WI38 (cell line): ENCODE data around the gene BANF2.

ENCODE experiments used
- H3K4me3 ChIP-seq: 2 replicates; pipeline ENCODE4 v1.5.1; 2011; ENCODE audit warnings: low read depth, mild to moderate bottlenecking, control low read depth, low read length
- TF ChIP-seq, protein P1 (sequence below): IDR thresholded peaks from 2 replicates; pipeline ENCODE4 v1.5.1; 2012; ENCODE audit warnings: low read depth, mild to moderate bottlenecking, control low read depth, low read length

BANF2 gene

DNA sequence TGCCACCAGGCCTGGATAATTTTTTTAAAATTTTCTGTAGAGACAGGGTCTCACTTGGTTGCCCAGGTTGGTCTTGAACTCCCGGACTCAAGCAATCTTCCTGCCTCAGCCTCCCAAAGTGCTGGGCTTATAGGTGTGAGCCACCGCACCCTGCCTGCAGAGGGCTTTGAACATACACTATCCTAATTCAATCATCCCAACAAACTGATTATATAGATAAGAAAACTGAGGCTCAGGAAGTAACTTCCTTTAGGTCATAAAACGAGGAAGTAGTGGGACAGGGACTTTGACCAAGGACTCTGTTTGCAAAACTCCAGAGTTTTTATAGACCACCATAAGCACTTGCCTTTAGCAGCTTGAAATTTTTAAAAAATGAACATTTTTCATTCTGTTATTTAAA is 5.0 kb upstream of the BANF2 start:
- TF ChIP-seq, protein P1, sequence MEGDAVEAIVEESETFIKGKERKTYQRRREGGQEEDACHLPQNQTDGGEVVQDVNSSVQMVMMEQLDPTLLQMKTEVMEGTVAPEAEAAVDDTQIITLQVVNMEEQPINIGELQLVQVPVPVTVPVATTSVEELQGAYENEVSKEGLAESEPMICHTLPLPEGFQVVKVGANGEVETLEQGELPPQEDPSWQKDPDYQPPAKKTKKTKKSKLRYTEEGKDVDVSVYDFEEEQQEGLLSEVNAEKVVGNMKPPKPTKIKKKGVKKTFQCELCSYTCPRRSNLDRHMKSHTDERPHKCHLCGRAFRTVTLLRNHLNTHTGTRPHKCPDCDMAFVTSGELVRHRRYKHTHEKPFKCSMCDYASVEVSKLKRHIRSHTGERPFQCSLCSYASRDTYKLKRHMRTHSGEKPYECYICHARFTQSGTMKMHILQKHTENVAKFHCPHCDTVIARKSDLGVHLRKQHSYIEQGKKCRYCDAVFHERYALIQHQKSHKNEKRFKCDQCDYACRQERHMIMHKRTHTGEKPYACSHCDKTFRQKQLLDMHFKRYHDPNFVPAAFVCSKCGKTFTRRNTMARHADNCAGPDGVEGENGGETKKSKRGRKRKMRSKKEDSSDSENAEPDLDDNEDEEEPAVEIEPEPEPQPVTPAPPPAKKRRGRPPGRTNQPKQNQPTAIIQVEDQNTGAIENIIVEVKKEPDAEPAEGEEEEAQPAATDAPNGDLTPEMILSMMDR: no peak

DNA sequence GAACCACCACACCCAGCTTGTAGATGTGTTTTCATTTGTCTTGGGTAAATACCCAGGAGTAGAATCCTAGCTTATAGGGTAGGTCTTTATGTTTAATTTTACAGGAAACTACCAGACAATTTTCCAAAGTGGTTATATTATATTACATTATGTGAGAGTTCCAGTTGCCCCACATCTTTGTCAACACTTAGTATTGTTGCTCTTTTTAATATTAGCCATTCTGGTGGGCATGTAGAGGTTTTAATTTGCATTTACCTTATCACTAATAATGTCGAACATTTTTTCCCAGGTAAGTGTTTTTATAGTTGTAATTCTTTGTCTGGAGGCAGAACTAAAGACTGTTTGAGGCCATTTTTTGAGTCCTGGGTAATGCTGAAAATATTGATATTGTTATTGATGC is 3.5 kb upstream of the BANF2 start:
- no peak overlapping the region for H3K4me3 ChIP-seq

More for the DNA sequence above, 5.0 kb upstream of the BANF2 start:
- H3K4me3 ChIP-seq: no peak overlapping the region

DNA sequence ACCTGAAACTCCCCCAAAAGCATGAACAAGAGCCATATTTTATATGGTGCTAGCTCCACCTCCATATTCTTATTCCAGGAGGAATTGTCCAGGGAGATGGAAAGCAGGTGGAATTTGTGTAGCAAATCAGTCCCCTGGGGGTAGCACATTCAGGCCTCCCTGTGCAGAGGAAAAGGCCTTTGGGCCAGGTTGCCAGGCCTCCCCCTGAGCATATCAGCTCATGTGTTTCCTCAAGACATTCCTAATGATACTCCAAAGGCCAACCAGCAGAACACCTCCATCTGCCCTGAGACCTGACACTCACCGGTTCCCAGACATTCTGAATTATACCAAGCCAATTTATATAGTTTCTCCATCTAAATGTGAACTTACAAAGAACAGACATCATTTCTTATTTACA is 2.6 kb upstream of the BANF2 start:
- TF ChIP-seq, protein P1: no peak
- H3K4me3 ChIP-seq: no peak overlapping the region

More for the DNA sequence above, 3.5 kb upstream of the BANF2 start:
- TF ChIP-seq, protein P1: no peak

DNA sequence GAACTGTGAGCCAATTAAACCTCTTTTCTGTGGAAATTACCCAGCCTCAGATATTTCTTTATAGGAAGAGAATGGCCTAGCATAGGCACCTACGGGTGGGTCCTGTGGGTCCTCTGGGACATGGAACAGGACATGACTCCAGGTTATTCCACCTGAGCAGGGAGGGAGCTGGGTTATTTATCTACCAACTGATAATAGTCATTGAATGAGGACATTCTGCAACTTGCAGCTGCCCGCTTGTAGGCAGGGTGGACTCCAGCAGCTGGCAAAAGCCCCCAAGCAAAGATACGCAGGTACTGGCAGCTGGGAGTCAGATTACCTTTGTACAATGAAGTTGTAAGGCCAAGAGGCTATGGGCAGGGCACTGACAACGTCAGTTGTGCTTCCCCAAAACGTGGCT is 1.4 kb upstream of the BANF2 start:
- TF ChIP-seq, protein P1: no peak
- H3K4me3 ChIP-seq: no peak overlapping the region

DNA sequence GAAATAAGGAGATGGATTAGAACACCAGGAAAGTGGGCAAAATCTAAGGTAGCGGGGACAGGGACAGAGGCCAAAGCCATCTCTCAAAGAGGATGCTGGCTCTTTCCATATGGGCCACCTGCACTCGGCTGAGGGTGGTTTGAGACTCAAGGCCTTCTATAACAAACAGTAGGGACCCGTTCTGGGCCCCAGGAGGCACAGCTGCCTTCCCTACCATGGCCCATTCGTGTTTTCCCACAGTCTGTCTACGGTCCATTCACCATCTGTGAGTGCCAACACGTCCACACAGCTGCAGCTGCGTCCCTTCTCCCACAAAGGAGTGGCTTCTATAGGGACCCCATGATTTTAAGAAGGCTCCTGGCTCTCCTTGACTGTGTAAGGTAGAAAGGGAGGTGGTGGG is 871 bp downstream of the BANF2 start:
- TF ChIP-seq, protein P1: no peak
- no peak overlapping the region for H3K4me3 ChIP-seq

DNA sequence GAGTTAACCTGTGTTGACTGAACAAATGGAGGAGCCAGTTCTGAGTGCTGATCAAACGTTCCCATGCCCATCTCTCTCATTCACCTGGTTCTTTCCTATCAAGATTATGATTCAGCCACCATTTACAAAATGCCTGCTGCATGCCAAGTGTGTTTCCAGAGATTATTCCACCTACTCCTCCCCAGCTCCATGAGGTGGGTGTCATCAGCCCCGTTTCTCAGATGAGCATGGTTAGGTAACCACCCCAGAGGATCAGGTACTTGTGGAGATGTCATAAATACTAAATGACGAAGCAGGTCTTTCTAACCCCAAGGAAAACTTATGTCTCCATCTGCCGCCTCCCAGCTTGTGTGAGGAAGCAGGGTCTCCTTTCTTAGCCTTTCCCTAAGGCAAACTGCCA is 2.1 kb downstream of the BANF2 start:
- H3K4me3 ChIP-seq: no peak overlapping the region

DNA sequence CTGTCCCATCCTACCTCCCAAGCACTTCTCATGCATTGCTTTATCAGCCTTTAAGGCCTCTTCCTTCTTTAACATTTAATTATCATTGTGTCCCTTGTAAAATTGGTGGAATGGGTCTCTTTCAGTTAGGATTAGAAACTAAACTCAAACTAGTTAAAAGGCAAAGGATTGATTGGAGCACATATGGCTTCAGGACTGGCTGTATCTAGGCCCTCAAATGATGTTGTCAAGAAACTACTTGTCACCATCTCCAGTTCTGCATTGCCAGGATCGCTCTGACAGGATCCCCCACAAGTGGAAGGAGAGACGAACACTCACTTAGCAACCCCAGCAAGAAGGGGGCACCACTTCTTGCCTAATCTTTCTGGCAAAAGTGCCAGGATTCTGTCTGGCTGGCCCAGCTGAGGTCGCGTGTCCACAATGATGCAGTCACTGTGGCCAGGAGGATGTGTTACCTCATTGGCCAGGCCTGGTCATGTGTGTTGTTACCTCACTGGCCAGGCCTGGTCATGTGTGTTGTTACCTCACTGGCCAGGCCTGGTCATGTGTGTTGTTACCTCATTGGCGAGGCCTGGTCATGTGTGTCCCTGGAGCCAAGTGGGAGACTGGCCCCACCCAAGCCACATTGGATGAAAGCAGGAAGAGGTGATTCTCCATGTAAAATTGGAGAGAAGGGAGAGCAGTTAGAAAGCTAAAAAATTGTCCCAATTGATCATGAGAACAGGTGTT is 5.0 kb downstream of the BANF2 start:
- no peak overlapping the region for H3K4me3 ChIP-seq
- TF ChIP-seq, protein P1: no peak

More for the DNA sequence above, 2.1 kb downstream of the BANF2 start:
- TF ChIP-seq, protein P1: no peak
